Esophagus squamous epithelium (tissue), 4 donors: ENCODE data around the gene PDCD2.

Experiments
- POLR2A ChIP-seq, 4 donors: fragments of 450-650 bp; IDR thresholded peaks; one replicate each; pipeline ENCODE4 v1.6.1; 2017; ENCODE audit warnings: antibody characterized with exemption in 4 of 4, mild to moderate bottlenecking in 4 of 4, moderate library complexity in 3 of 4
- TF ChIP-seq, protein P1 (sequence below), 6 experiments: fragments of 450-650 bp in 4 of 6; fragments of 200-600 bp in 2 of 6; sonication (generic) in 2 of 6; IDR thresholded peaks; one replicate each; pipeline ENCODE4 v1.5.1; 2016 to 2019; ENCODE audit warnings: antibody characterized with exemption in 6 of 6, mild to moderate bottlenecking in 4 of 6, moderate library complexity in 4 of 6

DNA sequence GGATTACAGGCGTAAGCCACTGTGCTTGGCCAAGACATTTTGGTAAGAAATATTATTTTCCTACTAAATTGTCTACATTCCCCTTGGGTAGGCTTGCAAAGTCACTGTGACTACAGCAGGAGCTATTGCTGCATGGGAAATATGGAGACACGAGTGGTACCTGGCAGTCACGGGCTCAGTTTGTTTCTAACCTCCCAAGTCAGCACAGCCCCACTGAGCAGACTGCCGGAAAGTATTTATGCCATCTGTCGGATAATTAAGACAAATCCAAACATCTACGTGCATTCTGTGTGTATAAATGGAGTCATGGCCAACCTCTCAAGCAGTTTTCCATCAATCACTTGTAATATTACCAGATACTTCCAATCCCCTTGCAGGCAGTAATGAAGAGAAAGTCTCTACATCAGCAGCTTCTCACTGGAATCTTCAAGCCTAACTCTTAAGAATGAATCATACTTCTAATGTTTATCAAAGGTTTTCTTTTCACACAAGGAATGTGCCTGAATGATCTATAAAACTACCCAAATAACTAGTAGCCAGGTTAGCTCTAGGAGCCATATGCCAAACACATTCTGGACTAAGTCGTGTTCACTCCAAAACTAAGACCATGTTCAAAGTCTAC is 51.5 kb downstream of the PDCD2 start:
- TF ChIP-seq, protein P1, sequence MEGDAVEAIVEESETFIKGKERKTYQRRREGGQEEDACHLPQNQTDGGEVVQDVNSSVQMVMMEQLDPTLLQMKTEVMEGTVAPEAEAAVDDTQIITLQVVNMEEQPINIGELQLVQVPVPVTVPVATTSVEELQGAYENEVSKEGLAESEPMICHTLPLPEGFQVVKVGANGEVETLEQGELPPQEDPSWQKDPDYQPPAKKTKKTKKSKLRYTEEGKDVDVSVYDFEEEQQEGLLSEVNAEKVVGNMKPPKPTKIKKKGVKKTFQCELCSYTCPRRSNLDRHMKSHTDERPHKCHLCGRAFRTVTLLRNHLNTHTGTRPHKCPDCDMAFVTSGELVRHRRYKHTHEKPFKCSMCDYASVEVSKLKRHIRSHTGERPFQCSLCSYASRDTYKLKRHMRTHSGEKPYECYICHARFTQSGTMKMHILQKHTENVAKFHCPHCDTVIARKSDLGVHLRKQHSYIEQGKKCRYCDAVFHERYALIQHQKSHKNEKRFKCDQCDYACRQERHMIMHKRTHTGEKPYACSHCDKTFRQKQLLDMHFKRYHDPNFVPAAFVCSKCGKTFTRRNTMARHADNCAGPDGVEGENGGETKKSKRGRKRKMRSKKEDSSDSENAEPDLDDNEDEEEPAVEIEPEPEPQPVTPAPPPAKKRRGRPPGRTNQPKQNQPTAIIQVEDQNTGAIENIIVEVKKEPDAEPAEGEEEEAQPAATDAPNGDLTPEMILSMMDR (IDR thresholded peaks at IDR 0.05), result no peak
- TF ChIP-seq POLR2A (IDR thresholded peaks at IDR 0.05), result no peak
